ENCODE measurements around the gene ADAMTS12.
"Not testable (repeated sequence)": the region's sequence is repeated elsewhere in the genome, so short reads cannot be mapped to it uniquely, and the experiment has no call there.

- TF ChIP-seq EZH2 (IDR thresholded peaks at IDR 0.05; ENCODE audit: insufficient read depth, poor library complexity, severe bottlenecking); EZH2phosphoT487 (IDR thresholded peaks at IDR 0.05; ENCODE audit: insufficient read depth, low read depth): not testable (repeated sequence)
Observed at GRCh38 chr5:33539790-33540189, 352.0 kb downstream of the ADAMTS12 start.

Data from GM23248 (cell line).